ENCODE measurements around the gene LIF. TPM values are rescaled to one million over a fixed set of nuclear protein-coding genes. Genes with fewer than 3 reads are reported as not detected.

LIF gene
- polyA plus RNA-seq, 1 donor (not counting 4 experiments of a cell fraction or from before 2014, with no cell fraction given) = 3.1 TPM

DNA sequence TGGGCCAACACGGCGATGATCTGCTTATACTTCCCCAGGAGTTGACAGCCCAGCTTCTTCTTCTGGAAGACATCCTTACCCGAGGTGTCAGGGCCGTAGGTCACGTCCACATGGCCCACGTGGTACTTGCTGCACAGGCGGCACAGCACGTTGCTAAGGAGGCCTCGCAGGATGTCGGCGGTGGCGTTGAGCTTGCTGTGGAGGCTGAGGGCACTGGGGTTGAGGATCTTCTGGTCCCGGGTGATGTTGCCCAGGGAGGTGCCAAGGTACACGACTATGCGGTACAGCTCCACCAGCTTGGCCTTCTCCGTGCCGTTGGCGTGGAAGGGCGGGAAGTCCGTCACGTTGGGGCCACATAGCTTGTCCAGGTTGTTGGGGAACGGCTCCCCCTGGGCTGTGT lies 2.9 kb downstream of the LIF start:
- Histone ChIP-seq H2AFZ (ENCODE audit: control insufficient read depth, low read length) (no peak overlapping the region), H3K27ac (ENCODE audit: control insufficient read depth, insufficient read depth, low read length) (no peak overlapping the region), H3K9me1 (ENCODE audit: control insufficient read depth, extremely low read depth, insufficient read depth, low read length) (no peaks in the 10 kb centered on the region), H3K9me3 (ENCODE audit: control insufficient read depth, low read depth, low read length) (no peaks in the 10 kb centered on the region), H3K27me3 (ENCODE audit: control insufficient read depth, extremely low read depth, insufficient read depth, low read length) (no peaks in the 10 kb centered on the region), H3K4me1 (ENCODE audit: control insufficient read depth, extremely low read depth, insufficient read depth, low read length) (peaks cover 12% of the 10 kb centered on the region), H4K20me1 (ENCODE audit: control insufficient read depth, extremely low read depth, insufficient read depth, low read length) (no peaks in the 10 kb centered on the region), H3K9ac (ENCODE audit: control insufficient read depth, extremely low read depth, insufficient read depth, low read length) (no peak overlapping the region), H3K79me2 (ENCODE audit: control insufficient read depth, insufficient read depth, low read length) (no peaks in the 10 kb centered on the region), H3K36me3 (ENCODE audit: control insufficient read depth in 2 of 2, extremely low read depth in 1 of 2, insufficient read depth in 2 of 2, low read length in 2 of 2) (peaks cover 0 to 2% of the 10 kb centered on the region in 2 experiments), H3K4me2 (ENCODE audit: control insufficient read depth, extremely low read depth, insufficient read depth, low read depth, low read length) (no peak overlapping the region), H3K4me3 (ENCODE audit: control insufficient read depth in 2 of 3, extremely low read depth in 1 of 3, insufficient read depth in 2 of 3, low read depth in 1 of 3, low read length in 3 of 3) (no peak overlapping the region)
- DNase-seq (ENCODE audit: low read depth, low spot score) (no peak), FAIRE-seq (no peak)
- dilution Hi-C loops (cut with MboI; ENCODE audit: extremely low pct_ligation_motif_present, low sequenced_read_pairs) = no loop called here
- TF ChIP-seq, protein P1, sequence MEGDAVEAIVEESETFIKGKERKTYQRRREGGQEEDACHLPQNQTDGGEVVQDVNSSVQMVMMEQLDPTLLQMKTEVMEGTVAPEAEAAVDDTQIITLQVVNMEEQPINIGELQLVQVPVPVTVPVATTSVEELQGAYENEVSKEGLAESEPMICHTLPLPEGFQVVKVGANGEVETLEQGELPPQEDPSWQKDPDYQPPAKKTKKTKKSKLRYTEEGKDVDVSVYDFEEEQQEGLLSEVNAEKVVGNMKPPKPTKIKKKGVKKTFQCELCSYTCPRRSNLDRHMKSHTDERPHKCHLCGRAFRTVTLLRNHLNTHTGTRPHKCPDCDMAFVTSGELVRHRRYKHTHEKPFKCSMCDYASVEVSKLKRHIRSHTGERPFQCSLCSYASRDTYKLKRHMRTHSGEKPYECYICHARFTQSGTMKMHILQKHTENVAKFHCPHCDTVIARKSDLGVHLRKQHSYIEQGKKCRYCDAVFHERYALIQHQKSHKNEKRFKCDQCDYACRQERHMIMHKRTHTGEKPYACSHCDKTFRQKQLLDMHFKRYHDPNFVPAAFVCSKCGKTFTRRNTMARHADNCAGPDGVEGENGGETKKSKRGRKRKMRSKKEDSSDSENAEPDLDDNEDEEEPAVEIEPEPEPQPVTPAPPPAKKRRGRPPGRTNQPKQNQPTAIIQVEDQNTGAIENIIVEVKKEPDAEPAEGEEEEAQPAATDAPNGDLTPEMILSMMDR (optimal IDR thresholded peaks at IDR 0.05 in 1 of 3, IDR thresholded peaks at IDR 0.05 in 1 of 3, conservative IDR thresholded peaks at IDR 0.05 in 1 of 3; ENCODE audit: extremely low read depth in 1 of 3, insufficient read depth in 2 of 3, low read length in 3 of 3) = no peak
- no peak for TF ChIP-seq EZH2 (IDR thresholded peaks at IDR 0.05; ENCODE audit: low read length)

DNA sequence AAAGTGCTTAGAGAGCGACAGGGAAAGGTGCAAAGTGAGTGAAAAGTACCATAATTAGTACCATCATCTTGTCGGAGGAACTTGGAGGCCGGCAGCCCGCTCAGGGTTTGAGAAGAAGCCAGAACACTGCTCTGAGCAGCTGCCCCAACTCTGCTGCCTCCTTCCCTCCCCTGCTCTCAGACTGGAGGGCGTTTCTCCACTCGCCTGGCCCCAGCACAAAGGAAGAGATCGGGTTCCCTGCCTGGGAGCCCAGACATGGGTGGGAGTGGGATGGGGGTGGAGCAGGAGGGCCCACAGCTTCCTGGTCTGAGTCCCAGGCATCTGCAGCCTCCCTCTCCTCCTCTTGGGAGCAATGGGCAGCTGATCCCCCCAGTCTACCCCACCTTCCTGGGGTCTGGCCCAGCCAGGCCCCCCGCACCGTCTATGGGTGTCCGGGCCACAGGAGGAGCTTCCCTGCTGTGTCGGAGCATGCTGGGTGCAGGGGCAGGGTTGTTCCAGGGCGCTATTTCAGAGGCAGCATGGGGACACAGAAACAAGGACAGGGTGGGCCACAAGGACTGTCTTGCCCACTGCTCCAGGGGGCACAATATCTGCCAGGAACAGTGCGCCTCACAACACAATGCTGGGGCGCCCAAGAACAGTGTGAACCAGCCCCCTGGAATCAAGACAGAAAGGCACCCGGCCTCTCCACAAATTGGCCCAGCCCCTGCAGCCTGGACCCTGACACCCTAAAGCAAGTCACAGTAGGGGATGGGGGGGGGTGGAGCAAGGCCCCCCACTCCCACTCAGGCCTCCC lies 4.8 kb downstream of the LIF start:
- Histone ChIP-seq H3K9me3 (ENCODE audit: control insufficient read depth, low read depth, low read length) (no peaks in the 10 kb centered on the region), H3K4me1 (ENCODE audit: control insufficient read depth, extremely low read depth, insufficient read depth, low read length) (peaks cover 7% of the 10 kb centered on the region), H3K9ac (ENCODE audit: control insufficient read depth, extremely low read depth, insufficient read depth, low read length) (no peak overlapping the region), H3K36me3 (ENCODE audit: control insufficient read depth in 2 of 2, extremely low read depth in 1 of 2, insufficient read depth in 2 of 2, low read length in 2 of 2) (peaks cover 0 to 2% of the 10 kb centered on the region in 2 experiments), H3K79me2 (ENCODE audit: control insufficient read depth, insufficient read depth, low read length) (no peaks in the 10 kb centered on the region), H3K27me3 (ENCODE audit: control insufficient read depth, extremely low read depth, insufficient read depth, low read length) (no peaks in the 10 kb centered on the region), H3K4me2 (ENCODE audit: control insufficient read depth, extremely low read depth, insufficient read depth, low read depth, low read length) (no peak overlapping the region), H4K20me1 (ENCODE audit: control insufficient read depth, extremely low read depth, insufficient read depth, low read length) (no peaks in the 10 kb centered on the region), H3K27ac (ENCODE audit: control insufficient read depth, insufficient read depth, low read length) (no peak overlapping the region), H3K4me3 (ENCODE audit: control insufficient read depth in 2 of 3, extremely low read depth in 1 of 3, insufficient read depth in 2 of 3, low read depth in 1 of 3, low read length in 3 of 3) (no peak overlapping the region), H3K9me1 (ENCODE audit: control insufficient read depth, extremely low read depth, insufficient read depth, low read length) (no peaks in the 10 kb centered on the region), H2AFZ (ENCODE audit: control insufficient read depth, low read length) (no peak overlapping the region)
- TF ChIP-seq, protein P1 (optimal IDR thresholded peaks at IDR 0.05 in 1 of 3, IDR thresholded peaks at IDR 0.05 in 1 of 3, conservative IDR thresholded peaks at IDR 0.05 in 1 of 3; ENCODE audit: extremely low read depth in 1 of 3, insufficient read depth in 2 of 3, low read length in 3 of 3) = no peak
- no peak for TF ChIP-seq EZH2 (IDR thresholded peaks at IDR 0.05; ENCODE audit: low read length)
- FAIRE-seq (no peak), DNase-seq (ENCODE audit: low read depth, low spot score) (no peak)
- dilution Hi-C loops (cut with MboI; ENCODE audit: extremely low pct_ligation_motif_present, low sequenced_read_pairs) = no loop called here
